NCI-H146 treated with DMSO at 0.1 percent for 48 hours (cell line): Measurements from ENCODE around the gene GDA.

Experiments
- DNase-seq: peaks from one replicate; lab custom pipeline; 2025; ENCODE audit not compliant: unreplicated experiment; lab: John Stamatoyannopoulos, UW

The GDA gene

DNA sequence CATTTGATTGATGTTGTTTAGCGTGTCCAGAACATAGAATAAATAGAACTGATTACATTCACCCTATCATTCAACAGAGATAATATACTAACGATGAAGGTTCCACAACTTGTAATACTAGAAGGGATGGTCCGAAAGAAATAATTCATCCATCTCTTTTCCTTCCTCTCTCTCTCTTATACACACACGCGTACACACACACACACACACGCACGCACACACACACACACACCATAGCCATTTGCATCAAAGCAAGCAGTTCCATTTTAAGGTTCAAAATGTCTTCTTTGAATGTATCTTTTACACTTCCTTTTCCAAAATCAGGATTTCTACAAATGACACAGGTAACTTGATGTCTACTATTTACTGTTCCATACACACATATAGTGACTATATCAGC lies 887 bp downstream of the GDA start:
- no peak for DNase-seq

DNA sequence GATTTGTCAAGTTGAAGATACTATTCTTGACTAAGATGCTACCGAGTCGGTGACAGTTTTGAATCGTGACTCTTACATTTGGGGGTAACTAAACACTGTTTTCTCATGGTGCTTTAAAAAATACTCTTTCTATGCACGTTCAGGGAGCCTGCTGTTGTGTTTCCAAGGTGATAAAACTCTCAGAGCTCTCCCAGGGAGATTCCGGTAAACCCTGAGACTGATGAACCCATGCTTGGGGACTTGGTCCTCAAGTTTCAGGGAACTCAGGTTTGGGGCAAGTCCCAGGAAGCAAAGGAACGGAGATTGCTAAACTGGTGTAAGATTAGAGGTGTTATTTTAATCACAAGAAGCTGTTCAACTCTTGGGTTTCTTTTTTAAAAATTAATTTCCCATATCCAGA lies 1.4 kb downstream of the GDA start:
- DNase-seq: no peak

DNA sequence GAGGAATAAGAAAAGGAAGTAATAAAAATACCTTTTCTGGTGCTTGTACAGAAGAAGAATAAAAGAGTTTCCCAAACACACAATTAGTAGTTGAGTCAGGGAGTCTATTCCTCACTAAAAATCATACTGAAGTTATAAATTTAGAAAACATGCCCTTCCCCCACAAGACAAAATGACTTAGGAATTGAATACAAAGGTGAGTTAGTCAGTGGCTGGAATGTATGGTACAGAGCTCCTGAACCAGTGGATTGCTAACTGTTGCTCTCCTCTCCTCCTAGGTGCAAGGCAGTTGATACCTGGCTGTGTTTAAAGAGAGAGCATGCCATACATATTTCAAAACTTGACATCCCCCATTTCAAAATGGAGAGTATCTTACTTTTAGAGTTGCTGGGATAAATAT lies 1.9 kb downstream of the GDA start:
- no peak for DNase-seq

DNA sequence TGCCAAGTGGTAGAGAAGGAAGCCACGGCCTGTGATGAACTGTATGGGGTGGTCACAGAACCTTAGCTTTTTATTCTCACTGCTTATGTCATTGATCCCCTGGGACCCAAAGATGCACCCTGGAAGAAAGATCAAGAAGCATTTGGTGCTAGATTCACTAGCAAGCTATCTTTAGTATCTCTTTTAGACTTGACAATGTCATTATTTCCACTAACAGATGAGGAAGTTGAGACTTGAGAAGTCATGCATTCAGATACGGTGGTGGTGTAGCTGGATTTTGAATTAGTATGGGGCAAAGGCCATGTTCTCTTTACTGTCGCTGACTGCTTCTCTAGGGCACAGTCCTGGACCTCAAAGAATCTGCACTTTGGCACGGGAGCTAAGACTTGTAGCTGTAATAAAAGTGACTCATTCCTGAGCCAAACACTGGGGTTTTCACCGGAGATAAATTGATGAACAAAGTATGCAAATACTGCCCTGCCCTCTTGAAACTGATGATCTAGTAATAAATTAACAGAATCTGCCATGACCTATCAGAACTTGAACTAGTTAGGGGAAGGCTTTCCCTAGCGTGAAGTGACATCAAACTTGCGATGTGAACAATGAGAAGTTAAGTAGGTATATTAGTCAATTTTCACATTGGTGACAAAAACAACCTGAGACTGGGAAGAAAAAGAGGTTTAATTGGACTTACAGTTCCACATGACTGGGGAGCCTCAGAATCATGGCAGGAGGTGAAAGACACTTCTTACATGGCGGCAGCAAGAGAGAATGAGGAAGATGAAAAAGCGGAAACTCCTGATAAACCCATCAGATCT lies 5.4 kb downstream of the GDA start:
- DNase-seq: no peak

DNA sequence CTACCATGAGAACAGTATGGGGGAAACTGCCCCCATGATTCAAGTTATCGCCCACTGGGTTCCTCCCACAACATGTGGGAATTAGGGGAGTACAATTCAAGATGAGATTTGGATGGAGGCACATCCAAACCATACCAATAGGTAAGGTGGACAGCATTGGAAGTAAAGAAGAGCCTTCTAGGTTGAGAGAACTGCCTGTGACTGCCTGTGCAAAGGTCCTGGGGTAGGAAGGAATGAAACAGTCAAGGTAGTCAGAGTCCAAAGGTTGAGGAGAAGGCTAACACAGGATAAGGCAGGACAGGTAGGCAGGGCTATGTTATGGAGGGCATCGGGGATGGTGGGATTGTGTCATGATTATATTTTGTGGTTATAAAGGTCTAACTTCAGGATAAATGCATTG lies 6.1 kb downstream of the GDA start:
- DNase-seq: no peak

DNA sequence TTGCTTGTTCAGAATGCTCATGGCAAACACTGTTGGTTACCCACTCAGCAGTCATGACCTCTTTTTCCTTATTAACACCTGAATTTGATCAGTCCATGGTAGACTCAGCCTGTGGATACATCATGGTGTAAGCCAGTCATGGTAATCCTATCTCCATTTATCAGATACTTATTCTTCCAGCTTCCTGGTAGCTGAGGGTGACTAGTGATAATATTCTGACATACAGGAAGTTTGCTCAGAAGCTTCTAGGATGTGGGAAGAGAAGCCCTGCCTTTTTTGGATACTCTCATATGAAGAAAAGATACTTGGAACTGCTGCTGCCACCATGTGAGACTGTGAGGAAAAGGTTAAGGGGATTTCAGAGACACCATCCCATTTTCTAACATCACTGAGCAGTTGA lies 7.3 kb downstream of the GDA start:
- DNase-seq: no peak

DNA sequence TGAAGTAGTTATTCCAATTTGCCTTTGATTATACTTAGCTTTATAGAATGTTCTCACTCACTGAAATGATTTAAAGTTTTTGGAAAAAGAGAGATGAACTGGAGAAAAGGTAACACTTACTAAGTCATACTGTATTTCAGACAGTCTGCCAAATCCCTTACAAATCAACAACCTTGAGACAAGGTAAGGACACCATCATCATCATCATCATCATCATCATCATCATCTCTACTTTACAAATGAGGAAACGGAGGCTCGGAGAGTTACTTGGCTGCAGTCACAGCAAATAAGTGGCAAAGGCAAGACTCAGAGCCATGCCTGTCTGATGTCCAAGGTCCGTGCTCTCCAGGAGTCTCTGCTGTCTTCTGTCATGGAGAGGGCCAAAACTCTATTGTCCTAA lies 9.4 kb downstream of the GDA start:
- DNase-seq: no peak

DNA sequence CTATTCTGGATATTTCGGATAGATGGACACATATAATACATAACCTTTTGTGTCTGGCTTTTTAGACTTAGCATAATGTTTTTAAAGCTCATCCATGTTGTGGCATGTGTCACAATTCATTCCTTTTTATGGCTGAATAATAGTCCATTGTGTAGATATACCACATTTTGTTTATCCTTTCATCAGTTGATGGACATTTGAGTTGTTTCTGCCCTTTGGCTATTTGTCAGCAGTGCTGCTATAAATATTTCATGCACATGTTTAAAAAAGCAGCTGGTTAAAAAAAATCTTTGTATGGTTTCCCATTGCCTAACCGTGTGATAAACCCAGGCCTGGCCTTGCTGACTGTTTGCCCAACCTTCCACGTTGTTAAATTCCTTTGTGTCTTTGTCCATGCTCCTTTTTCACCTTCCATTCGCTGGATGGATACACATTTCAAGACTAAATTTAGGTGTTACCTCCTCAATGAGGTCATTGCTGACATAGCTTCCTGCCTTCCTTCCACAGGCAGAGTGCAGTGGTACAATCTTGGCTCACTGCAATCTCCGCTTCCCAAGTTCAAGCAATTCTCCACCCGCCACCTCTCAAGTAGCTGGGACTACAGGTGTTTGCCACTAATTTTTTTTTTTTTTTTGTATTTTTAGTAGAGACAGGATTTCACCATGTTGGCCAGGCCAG lies 11.3 kb downstream of the GDA start:
- no peak for DNase-seq

DNA sequence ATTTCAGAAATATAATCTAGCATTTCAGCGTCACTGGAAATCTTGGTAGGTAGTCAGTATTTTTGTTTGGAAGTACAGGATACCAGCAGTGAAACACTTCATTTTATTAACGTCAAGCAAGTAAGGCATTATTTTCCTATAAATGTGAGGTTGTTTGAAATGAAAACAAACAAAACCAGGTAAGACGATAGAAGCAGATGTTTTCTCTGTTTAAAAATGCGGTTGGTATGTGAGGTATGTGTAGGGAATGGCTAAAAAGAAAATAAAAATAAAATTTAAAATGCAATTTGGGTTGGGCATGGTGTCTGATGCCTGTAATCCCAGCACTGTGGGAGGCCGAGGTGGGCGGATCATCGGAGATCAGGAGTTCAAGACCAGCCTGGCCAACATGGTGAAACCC lies 16.1 kb downstream of the GDA start:
- DNase-seq: no peak

DNA sequence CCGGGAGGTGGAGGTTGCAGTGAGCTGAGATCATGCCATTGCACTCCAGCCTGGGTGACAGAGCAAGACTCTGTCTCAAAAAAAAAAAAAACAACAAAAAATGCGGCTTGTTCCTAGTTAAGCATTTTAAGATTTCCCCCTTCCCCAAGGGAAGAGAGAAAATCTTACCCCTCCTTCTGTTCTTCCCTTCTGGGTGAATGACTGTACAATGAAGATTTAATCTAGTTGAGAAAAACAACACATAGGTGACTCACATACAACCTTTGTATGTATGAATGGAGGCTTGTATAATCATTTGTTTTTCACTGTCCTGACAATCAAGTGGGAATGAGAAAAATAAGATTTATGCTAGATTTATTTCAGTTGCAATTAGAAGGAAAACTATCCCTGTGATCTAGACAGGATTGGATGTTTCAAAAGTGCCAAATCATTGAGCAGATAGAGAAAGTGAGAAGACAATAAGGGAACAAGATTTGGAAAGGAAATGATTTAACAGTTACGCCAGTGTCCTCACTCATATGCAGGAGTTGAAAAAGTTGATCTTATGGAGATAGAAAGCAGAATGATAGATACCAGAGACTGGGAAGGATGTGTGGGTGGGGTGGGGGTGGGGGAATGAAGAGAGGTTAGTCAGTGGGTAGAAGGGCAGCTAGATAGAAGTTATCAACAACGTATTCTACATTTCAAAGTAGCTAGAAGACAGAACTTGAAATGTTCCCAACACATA lies 16.7 kb downstream of the GDA start:
- DNase-seq: no peak

DNA sequence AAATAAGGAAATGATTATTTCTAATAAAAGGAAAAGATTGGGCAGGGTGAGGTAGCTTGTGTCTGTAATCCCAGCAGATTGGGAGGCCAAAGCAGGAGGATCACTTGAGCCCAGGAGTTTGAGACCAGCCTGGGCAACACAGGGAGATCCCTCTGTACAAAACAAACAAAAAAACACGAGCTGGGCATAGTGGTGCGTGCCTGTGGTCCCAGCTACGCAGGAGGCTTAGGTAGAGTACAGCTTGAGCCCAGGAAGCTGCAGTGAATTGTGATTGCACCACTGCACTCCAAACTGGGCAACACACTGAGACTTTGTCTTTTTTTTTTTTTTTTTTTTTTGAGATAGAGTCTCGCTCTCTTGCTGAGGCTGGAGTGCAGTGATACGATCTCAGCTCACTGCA lies 18.8 kb downstream of the GDA start:
- no peak for DNase-seq

DNA sequence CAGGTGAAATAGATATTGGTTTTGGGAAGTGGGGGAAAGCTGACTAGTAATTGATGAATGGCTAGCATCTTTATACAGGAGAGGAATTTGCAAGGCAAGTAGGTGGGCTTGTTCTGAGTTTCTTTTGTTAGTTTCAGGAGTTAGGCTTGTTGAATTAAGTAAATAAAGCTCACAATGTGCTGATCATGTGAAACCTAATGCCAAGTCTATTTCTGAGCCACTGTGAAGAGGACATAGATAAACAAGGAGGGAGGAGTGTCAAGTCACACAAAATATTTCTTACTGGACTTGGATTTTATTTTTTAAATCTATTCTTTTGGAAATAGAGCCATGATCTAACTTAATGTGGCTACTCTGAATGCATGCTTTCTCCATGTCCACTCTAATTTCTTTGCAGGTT lies 19.9 kb downstream of the GDA start:
- DNase-seq: no peak

DNA sequence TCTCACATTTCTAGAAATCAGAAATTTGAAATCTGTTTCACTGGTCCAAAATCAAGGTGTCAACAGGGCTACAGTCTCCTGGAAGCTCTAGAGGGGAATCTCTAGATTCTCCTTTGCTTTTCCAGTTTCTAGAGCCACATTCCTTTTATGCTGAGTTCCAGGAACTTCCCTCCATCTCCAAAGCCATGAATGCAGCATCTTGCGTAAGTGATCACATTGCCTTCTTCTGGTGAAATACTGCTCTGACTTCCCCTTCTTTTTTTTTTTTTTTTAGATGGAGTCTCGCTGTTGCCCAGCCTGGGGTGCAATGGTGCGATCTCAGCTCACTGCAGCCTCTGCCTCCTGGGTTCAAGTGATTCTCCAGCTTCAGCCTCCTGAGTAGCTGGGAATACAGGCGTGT lies 23.8 kb downstream of the GDA start:
- DNase-seq: no peak

DNA sequence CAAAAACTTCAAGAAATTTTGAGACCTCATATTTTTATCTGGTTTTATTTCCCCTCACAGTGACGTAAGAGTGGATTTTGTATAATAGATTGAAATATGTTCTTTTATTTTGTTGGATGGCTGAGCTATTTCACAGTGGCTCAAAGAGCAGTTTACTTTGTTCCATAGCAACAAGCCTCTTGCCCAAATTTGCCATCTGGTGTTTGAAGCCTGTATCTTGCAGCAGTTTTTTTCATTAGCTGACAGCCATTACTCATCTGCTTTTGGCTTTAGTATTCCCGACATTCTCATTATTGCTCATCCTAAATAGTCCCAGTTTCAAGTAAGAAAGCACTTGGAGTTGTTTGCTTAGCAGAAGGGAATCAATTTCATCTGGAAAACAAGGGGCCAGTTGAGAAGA lies 36.3 kb downstream of the GDA start:
- no peak for DNase-seq

DNA sequence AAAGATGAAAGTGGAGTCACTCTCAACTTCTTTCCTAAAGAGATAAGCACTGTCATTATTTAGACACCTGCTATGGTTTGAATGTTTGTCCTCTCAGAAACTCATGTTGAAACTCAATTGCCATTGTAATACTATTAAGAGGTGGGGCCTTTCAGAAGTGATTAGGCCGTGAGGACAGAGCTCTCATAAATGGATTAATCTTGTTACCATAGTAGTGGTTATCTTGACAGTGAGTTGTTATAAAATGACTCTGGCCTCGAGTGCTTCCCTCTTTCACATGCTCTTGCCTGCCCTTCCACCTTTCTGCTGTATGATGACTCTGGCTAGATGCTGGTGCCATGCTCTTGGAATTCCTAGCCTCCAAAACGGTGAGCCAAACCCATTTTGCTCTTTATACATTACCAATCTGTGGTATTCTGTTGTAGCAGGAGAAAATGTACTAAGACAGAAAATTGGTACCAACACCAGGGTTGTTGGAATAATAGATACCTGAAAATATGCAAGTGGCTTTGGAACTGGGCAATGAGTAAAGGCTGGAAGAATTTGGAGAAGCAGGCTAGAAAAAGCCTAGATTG lies 38.0 kb downstream of the GDA start:
- no peak for DNase-seq

DNA sequence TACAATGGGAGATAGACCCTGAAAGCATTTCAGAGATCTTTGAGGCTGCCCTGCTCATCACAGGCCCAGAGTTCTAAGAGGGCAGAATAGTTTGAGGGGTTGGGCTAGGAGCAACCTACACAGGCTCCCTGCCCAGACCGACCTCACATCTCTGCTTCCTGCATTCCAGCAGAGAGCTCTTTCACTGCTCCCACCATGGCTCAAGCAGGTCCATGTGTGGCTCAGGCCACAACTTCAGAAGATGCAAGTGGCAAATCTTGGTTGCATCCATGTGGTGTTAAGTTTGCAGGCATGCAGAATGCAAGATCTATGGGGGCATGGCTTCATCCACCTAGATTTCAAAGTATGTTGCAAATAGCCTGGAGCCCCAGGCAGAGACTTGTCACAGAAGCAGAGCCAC lies 39.0 kb downstream of the GDA start:
- no peak for DNase-seq

DNA sequence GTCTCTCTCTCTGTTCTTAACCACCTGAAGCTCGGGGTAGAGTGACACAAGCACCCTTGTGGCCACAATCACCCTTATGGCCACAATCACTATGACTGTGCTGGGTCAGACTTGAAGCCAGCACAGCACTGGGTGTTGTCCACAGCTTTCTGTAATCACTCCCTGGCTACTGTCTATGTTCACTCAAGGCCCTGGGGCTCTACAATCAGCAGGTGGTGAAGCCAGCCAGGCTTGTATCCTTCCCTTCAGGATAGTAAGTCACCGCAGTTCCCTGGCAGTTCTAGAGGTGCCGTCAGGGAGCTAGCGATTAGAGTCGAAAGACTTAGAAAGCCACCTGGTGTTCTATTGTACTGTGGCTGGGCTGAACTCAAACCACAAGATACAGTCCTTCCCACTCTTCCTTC lies 44.2 kb downstream of the GDA start:
- DNase-seq: no peak

DNA sequence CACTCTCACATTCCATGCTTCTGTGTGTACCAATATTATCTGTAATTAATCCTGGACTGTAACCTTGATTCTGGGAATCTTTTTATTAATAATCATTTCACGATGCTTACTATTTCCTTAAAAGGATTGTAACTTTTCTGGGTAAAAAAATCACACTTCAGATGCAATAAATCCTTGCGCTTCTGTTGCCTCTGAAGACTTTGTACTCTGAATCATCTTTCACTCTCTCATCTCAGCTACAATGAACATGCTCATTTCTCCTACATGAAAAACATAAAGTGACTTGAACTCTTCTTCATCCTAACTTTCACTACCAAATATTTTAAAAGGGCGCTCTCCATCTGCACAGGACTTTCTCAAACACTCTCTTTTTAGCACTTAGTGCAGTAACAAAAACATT lies 50.0 kb downstream of the GDA start:
- no peak for DNase-seq

DNA sequence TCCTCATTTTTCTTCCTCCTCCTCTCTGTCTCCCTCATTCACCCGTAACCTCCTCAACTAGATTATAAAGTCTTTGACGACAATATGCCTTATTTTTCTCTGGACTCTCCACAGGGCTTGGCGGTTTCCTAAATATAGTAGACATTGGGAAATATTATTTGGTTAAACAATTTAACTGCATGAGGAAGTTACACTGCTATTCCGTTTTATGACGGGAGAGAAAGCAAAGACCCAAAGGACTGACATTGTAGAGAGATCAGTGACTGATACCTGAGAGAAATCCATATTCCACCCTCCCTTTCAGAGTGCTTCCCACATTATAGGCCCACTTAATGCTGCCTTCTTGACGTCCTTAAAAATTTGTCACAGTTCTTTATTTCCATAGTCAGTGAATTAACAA lies 51.2 kb downstream of the GDA start:
- no peak for DNase-seq

DNA sequence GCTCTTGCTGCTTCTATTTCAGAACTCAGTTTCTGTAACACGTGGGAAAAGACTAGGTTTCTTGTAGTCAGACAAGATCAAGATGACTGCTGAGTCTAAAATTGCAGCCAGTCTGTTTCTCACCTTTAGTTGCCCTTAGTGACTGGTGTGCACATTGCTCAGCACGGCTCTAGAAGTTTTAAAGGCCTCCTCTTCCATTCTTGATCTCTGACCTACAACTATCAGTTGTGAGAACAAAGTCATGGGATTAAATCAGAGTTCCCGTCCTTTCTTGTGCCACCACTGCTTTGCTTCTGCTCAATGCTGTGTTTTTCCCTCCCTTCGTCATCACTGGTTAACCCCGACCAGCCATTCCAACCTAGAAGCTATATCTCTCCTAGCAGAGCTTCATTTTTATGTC lies 52.8 kb downstream of the GDA start:
- DNase-seq: no peak

DNA sequence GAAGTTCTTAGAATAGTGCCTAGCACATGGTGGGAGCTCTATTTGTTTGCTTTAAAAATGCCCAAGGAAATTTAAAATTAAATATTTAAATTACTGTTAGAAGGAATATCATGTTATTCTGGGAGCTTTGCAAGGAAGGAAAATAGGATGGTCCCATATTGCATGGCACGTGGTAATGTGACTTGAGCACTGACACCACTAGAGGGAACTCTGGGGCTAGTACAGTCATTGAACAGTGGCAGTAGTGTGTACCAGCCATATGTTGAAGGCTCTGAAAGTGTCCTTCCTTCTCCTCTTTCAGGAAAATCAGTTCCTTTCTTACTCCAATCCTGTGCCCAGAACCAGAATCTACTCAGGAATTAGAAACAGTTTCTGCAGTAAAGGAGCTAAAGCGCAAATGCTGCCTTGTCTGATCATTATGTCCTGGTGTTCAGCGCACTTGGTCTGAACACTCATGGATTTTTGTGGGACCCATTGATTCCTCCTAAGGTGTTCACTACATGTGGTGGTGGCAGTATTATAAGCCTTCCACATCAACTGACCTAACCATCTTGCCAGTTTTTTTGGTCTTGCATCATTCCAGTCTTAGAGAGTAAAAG lies 54.1 kb downstream of the GDA start:
- no peak for DNase-seq

DNA sequence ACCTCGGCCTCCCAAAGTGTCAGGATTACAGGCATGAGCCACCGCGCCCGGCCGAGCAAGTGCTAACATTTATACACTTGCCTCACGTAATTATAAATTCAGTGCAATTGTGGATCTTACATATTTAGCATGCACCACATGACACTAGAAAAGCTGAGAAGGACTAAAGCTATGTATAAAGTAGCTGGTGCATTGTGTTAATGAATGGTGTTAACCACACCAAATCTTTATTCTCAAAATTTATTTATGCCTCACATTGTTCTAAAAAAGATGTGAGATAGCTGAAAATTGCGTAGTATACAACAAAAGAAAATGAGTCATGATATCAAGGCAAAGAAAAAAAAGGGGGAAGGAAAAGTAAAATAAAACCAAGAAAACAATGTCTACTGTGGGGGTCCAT lies 54.8 kb downstream of the GDA start:
- DNase-seq: no peak
